Measurements from ENCODE around the gene UNC5C. TPM values are rescaled to one million over a fixed set of nuclear protein-coding genes. Genes with fewer than 3 reads are reported as not detected.

Gene UNC5C
- total and polyA plus RNA-seq, 2 of the 8 experiments (the other 6 are each of a cell fraction or from before 2014, with no cell fraction given): 0.30 to 1.3 TPM

- no peak for TF ChIP-seq ATF3 (IDR thresholded peaks at IDR 0.05; ENCODE audit: insufficient read depth, low read depth, low read length)
- no peak for TF ChIP-seq POLR2A (IDR thresholded peaks at IDR 0.05; ENCODE audit: control extremely low read depth in 1 of 2, low read depth in 2 of 2, low read length in 2 of 2)
- TF ChIP-seq TAF7 (optimal IDR thresholded peaks at IDR 0.05; ENCODE audit: borderline replicate concordance, low read depth, low read length): no peak
- TF ChIP-seq TBP (IDR thresholded peaks at IDR 0.05; ENCODE audit: low read depth, low read length): no peak
- no peak for TF ChIP-seq RFX5 (IDR thresholded peaks at IDR 0.05; ENCODE audit: borderline replicate concordance, low read depth, low read length)
- no peak for TF ChIP-seq JUND (IDR thresholded peaks at IDR 0.05; ENCODE audit: low read length)
- no peak for TF ChIP-seq SIX5 (IDR thresholded peaks at IDR 0.05; ENCODE audit: low read depth, low read length)
- no peak for TF ChIP-seq BRCA1 (IDR thresholded peaks at IDR 0.05; ENCODE audit: low read depth, low read length)
These were observed 169.1 kb downstream of the UNC5C start (continued) for GRCh38 chr4:95379633-95380032.
